ENCODE measurements around the gene TCOF1. TPM values are rescaled to one million over a fixed set of nuclear protein-coding genes. Genes with fewer than 3 reads are reported as not detected.

The TCOF1 gene
- polyA plus RNA-seq (7.9 to 23.3 TPM (median 13.6 TPM) in 3 replicates), polyA minus RNA-seq (8.6 to 36.7 TPM (median 15.6 TPM) in 3 replicates)
- 24.6 TPM for polyA plus RNA-seq (2011; ENCODE audit: low read depth)
- 7.7 and 11.7 TPM in 2 replicates for polyA plus RNA-seq (2011; cell fraction: cytosol; rRNA removed)
- polyA plus RNA-seq (2011; cell fraction: nucleus; rRNA removed) = 28.0 and 33.6 TPM in 2 replicates
- 8.4 and 40.3 TPM in 2 replicates for polyA plus RNA-seq (2012; ENCODE audit: low replicate concordance)
- polyA minus RNA-seq (2011; cell fraction: cytosol; rRNA and poly(A)+ RNA removed) = 11.3 TPM
- 11.7 and 14.9 TPM in 2 replicates for polyA minus RNA-seq (2011; cell fraction: nucleus; rRNA and poly(A)+ RNA removed)

GRCh38 chr5:150357326-150358260, at the start of gene TCOF1:
Gene TCOF1 (plus strand): TSS chr5:150357697. CDS start chr5:150357747, 50 bp downstream.
- Histone ChIP-seq H3K79me2 (ENCODE audit: control insufficient read depth, insufficient read depth, low read length) (peaks cover 46% of the 10 kb centered on the region), H3K27ac (ENCODE audit: control insufficient read depth, insufficient read depth, low read length) (peak within 1 kb of the TSS; percentile 91), H3K9me3 (ENCODE audit: control insufficient read depth, low read depth, low read length) (no peaks in the 10 kb centered on the region), H3K4me1 (ENCODE audit: control insufficient read depth, extremely low read depth, insufficient read depth, low read length) (peaks cover 12% of the 10 kb centered on the region), H3K36me3 (ENCODE audit: control insufficient read depth in 2 of 2, extremely low read depth in 1 of 2, insufficient read depth in 2 of 2, low read length in 2 of 2) (peaks cover 12 to 22% of the 10 kb centered on the region in 2 experiments), H3K27me3 (ENCODE audit: control insufficient read depth, extremely low read depth, insufficient read depth, low read length) (no peaks in the 10 kb centered on the region), H2AFZ (ENCODE audit: control insufficient read depth, low read length) (peak within 1 kb of the TSS; percentile 77), H3K9ac (ENCODE audit: control insufficient read depth, extremely low read depth, insufficient read depth, low read length) (peak within 1 kb of the TSS; percentile 88), H3K4me2 (ENCODE audit: control insufficient read depth, extremely low read depth, insufficient read depth, low read depth, low read length) (peak within 1 kb of the TSS; percentile 77), H3K4me3 (ENCODE audit: control insufficient read depth in 2 of 3, extremely low read depth in 1 of 3, insufficient read depth in 2 of 3, low read depth in 1 of 3, low read length in 3 of 3) (peak within 1 kb of the TSS; percentile 63 to 93 (median 87)), H3K9me1 (ENCODE audit: control insufficient read depth, extremely low read depth, insufficient read depth, low read length) (no peaks in the 10 kb centered on the region), H4K20me1 (ENCODE audit: control insufficient read depth, extremely low read depth, insufficient read depth, low read length) (peaks cover 9% of the 10 kb centered on the region)
- no peak for FAIRE-seq
- no peak for TF ChIP-seq CTCF (optimal IDR thresholded peaks at IDR 0.05 in 1 of 3, IDR thresholded peaks at IDR 0.05 in 1 of 3, conservative IDR thresholded peaks at IDR 0.05 in 1 of 3; ENCODE audit: extremely low read depth in 1 of 3, insufficient read depth in 2 of 3, low read length in 3 of 3)
- no peak for TF ChIP-seq EZH2 (IDR thresholded peaks at IDR 0.05; ENCODE audit: low read length)
- dilution Hi-C loops (cut with MboI; ENCODE audit: extremely low pct_ligation_motif_present, low sequenced_read_pairs) = no loop called here
- peak; percentile 66 for DNase-seq (ENCODE audit: low read depth, low spot score)

GRCh38 chr5:150309101-150309885, 48.2 kb upstream of the TCOF1 start:
- no peaks in the 10 kb centered on the region for H4K20me1 ChIP-seq (ENCODE audit: control insufficient read depth, extremely low read depth, insufficient read depth, low read length)
- no peaks in the 10 kb centered on the region for H3K79me2 ChIP-seq (ENCODE audit: control insufficient read depth, insufficient read depth, low read length)
- H3K4me1 ChIP-seq (ENCODE audit: control insufficient read depth, extremely low read depth, insufficient read depth, low read length) = no peaks in the 10 kb centered on the region
- TF ChIP-seq EZH2 (IDR thresholded peaks at IDR 0.05; ENCODE audit: low read length) = no peak
- no peak for TF ChIP-seq CTCF (optimal IDR thresholded peaks at IDR 0.05 in 1 of 3, IDR thresholded peaks at IDR 0.05 in 1 of 3, conservative IDR thresholded peaks at IDR 0.05 in 1 of 3; ENCODE audit: extremely low read depth in 1 of 3, insufficient read depth in 2 of 3, low read length in 3 of 3)
- H3K4me3 ChIP-seq (ENCODE audit: control insufficient read depth in 2 of 3, extremely low read depth in 1 of 3, insufficient read depth in 2 of 3, low read depth in 1 of 3, low read length in 3 of 3) = no peak overlapping the region
- no peak for FAIRE-seq
- no peaks in the 10 kb centered on the region for H3K27me3 ChIP-seq (ENCODE audit: control insufficient read depth, extremely low read depth, insufficient read depth, low read length)
- no peaks in the 10 kb centered on the region for H3K9me1 ChIP-seq (ENCODE audit: control insufficient read depth, extremely low read depth, insufficient read depth, low read length)
- no peaks in the 10 kb centered on the region for H3K36me3 ChIP-seq (ENCODE audit: control insufficient read depth in 2 of 2, extremely low read depth in 1 of 2, insufficient read depth in 2 of 2, low read length in 2 of 2)
- no peak overlapping the region for H3K4me2 ChIP-seq (ENCODE audit: control insufficient read depth, extremely low read depth, insufficient read depth, low read depth, low read length)
- H3K9me3 ChIP-seq (ENCODE audit: control insufficient read depth, low read depth, low read length) = no peaks in the 10 kb centered on the region
- no peak for DNase-seq (ENCODE audit: low read depth, low spot score)
- no peak overlapping the region for H3K27ac ChIP-seq (ENCODE audit: control insufficient read depth, insufficient read depth, low read length)
- H3K9ac ChIP-seq (ENCODE audit: control insufficient read depth, extremely low read depth, insufficient read depth, low read length) = no peak overlapping the region
- dilution Hi-C loops (cut with MboI; ENCODE audit: extremely low pct_ligation_motif_present, low sequenced_read_pairs) = no loop called here
- no peak overlapping the region for H2AFZ ChIP-seq (ENCODE audit: control insufficient read depth, low read length)

All from keratinocyte (primary cell).